CD1c-positive myeloid dendritic cell (primary cell): Measurements from ENCODE around the gene TMEM238.
A peak's percentile ranks its signal among the peaks of the same experiment; 100 is the strongest.

Experiments used
- DNase-seq: peaks from one replicate; pipeline ENCODE4 v3.0.0-alpha.2; 2016; ENCODE audit errors: extremely low spot score

Gene TMEM238

DNA sequence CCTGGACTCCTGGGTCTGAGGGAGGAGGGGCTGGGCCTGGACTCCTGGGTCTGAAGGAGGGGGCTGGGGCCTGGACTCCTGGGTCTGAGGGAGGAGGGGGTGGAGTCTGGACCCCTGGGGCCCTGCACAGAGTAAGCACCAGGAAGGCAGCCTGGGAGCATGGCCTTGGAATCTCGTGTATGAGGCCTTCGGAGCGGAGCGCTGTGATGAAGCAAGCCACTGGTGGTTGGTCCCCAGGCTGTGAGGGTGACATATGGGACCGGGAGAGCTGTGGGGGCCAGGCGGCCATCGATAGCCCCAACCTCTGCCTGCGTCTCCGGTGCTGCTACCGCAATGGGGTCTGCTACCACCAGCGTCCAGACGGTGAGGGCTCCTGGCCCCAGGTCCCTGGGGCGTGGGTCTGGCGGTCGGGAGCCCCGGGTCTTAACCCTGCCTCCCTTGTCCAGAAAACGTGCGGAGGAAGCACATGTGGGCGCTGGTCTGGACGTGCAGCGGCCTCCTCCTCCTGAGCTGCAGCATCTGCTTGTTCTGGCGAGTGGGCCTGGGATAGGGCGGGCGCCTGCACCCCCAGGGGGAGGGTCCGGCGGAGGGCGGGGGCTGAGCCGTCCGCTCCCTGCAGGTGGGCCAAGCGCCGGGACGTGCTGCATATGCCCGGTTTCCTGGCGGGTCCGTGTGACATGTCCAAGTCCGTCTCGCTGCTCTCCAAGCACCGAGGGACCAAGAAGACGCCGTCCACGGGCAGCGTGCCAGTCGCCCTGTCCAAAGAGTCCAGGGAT, 6.5 kb downstream of the TMEM238 start:
- no peak for DNase-seq

DNA sequence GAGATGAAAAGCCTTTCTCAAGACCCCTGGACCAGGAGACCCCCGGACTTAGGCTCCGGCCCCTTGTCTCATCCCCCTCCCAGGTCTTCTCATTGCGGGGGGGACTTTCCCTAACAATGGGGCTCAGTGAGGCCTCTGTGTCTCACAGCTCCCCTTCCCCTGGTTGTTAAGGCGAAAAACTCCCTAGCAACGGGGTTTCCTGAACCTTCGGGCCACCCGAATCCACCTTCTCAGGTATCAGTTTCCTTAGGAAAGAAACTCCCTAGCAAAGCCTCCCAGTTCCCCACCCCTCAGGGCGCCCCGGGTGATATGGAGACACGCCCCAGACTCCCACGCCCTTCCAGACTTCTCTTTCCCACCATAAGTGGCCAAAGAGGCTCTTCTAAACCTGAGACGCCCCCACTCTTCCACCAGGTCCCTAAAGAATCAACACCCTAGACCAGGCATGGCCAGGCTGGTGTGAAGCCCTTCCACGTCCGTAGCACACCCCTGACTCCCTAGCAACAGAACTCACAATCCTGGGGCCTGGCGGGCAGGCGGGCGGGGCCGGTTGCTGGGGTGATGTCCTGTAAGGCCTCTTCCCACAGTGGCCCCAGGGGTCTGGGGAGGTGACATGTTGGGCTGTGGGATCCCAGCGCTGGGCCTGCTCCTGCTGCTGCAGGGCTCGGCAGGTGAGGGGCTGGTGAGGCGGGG, 7.7 kb downstream of the TMEM238 start, which contains the start of gene TMEM190:
TSS of gene TMEM190 (plus strand) at position 586 of the 693 bp plus-strand sequence. CDS start at position 614, 28 bp downstream.
- no peak for DNase-seq

DNA sequence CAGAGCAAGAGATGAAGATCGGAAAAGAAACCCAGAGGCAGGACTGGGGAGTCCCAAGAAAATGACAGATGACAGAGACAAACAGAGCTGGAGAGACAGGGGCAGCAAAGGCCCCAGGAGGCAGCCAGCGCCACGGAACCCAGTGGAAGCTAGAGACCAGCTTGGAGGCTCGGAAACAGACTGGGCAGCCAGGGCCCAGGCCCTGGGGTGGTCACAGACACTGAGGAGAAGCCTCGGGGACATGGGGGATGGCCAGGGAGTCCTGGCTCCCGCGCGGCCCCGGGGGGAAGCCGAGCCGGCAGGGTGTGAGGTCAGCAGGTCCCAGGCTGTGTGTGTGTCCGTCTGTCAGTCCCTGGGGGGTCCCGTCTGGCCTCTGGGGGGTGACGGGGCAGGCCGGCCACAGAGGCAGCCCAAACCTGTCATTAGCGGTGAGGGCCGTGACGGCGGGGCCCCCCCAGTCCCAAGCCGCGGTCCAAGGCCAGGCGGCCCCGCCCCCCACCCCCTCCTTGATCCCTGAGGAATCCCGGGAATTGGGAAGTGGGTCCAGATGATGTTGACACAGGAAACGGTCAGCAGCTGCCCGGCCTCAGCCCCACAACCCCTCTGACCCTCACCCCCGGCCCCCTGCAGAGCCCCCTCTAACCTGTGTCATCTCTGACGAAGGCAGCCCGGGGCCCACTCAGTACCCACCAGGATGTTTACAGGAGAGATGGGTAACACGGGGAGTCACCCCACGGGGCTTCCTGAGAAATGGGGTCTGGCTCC, 9.9 kb downstream of the TMEM238 start:
- no peak for DNase-seq

DNA sequence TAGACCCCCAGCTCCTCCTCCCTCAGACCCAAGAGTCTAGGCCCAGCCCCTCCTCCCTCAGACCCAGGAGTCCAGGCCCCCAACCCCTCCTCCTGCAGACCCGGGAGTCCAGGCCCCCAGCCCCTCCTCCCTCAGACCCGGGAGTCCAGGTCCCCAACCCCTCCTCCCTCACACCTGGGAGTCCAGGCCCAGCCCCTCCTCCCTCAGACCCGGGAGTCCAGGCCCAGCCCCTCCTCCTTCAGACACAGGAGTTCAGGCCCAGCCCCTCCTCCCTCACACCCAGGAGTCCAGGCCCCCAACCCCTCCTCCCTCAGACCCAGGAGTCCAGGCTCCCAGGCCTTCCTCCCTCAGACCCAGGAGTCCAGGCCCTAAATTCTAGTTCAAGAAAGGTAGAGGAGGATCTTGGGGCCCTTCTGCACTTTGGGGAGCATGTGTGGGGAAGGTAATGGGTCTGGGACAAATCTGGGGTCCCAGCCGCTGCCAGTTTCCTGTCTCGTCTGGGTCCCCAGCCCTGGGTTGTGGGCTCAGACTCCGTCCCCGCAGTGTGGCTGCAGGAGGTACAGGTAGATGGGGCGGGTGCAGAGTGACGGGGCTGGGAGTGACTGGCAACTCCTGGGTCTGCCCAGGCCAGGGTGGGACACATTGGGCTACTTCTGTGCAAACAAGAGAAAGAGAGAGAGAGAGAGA, 10.6 kb downstream of the TMEM238 start:
- DNase-seq: no peak

DNA sequence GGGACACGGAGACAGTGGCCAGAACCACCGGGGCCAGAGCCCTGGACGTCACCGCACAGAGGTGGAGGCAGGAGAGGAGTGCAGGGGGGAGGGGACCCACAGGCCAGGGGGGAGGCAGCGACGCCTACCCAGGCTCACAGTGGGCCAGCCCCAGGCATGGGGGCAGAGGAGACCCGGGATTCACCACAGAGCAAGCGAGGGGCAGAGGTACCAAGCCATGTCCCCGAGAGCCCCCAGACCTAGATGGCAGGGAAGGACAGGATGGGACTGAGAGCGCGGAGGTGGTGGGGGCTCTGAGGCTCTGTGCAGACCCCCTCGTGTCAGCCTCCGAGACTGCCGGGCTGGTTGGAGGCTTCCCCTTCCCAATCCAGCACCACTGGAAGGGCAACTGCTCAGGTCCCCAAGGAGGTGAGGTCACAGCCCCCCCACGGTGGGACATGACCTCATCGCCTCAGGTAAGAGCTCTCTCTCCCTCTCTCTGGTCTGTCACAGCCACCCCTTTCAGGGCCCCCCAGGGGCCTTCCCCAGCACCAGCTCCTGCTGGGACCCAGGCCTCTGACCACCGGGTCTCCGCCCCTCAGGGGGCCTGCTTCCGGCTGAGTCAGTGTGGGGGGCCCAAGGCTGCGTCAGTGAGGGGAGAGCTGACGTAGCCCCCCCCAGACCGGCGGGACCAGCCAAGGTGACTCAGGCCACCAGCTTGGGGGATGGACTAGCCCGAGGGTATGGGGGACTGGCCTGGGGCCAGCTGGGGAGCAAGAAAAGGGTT, 11.6 kb downstream of the TMEM238 start:
- DNase-seq: no peak

DNA sequence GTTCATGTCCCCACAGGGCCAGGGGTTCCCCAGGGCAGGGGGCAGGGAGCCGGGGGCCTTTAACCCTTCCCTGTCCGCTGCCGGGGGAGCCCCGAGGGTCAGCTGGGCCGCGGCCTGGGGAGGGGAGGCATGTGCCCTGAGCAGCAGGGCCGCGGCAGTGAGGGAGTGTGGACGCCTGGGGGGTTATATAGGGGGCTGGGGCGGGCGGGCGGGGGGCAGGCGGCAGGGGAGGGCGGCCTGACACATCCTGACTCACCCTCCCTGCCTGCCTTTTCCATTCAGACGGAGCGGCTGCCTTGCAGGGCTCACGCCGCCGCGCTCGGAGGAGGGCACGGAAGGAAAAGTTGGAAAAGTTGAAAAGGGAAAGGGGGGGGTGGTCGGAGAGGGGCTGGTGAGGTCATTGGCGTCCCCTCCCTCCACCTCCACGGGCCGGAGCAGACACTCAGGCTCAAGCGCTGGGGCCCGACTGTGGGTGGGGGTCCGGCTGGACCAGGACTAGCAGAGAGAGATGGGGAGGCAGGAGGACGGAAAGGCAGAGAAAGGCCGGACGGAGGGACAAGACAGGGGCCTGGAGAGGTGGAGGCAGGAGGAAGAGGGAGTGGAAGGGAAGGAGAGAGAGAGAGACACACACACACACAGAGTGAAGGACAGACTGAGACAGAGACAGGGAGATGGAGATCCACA, 13.6 kb downstream of the TMEM238 start, which contains the start of gene IL11:
TSS of gene IL11 (minus strand) at position 159 of the 684 bp plus-strand sequence. CDS start at position 6, 153 bp downstream.
- DNase-seq: no peak

DNA sequence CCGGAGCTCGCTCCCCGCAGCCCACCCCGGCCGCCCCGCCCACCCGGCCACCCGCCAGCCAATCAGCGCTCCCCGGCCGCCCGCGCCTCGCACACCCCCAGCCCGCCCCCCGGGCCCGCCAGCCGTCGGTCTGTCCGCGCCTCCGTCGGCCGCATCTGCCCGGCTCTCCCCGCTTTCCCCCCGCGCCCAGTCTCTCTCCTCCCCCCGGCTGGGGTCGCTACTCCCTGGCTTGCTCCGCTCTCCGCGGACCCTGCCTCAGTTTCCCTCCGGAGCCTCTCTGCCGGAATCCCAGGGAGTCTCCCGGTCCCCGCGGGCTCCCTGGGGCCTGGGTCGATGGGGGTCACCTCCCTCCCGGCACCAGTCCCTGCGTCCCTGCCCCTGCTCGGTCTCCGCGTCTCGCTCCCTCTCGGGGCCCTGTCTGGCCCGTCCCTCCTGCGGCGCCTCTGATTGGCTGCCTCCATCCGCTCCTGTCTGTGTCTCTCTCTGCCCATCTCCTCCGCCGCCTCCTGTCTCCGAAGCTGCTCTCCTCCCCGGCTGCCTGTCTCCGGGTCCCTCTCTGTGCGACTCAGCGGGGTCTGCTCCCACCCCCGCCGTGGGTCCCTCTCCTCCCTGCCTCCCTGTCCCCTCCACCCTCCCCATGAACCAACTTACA, 14.3 kb downstream of the TMEM238 start:
- no peak for DNase-seq

DNA sequence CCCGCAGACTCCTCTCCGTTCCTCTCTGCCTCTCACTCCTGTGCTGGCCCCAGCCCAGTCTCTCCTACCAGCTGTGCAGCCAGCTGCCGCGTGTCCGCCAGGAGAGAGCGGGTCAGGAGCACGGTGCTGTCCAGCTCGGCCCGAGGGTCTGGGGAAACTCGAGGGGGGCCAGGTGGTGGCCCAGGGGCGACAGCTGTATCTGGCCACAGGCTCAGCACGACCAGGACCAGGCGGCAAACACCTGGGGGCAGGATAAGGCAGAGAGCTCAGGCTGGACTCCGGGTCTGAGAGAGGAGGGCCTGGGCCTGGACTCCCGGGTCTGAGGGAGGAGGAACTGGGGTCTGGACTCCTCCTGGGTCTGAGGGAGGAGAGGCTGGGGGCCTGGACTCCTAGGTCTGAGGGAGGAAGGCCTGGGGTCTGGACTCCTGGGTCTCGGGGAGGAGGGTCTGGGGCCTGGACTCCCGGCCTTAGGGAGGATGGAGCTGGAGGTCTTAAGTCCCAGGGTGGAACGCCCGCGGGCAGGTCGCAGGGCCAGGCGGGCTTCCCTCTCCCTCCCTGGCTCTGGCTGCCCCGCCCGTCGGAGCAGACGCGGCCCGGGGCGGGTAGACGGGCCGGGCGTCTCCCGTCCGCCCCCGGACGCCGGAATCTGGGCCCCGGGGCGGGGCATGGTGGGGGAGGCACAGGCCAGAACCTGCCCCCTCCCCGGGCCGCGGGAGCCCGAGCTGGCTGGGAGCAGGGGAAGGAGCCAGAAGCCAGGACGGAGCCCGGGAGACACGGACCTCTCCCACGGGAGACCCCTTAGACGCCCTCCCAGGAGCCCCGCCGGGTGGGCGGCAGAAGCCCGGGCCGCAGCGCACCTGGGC, 15.2 kb downstream of the TMEM238 start:
- peak; percentile 72 for DNase-seq

DNA sequence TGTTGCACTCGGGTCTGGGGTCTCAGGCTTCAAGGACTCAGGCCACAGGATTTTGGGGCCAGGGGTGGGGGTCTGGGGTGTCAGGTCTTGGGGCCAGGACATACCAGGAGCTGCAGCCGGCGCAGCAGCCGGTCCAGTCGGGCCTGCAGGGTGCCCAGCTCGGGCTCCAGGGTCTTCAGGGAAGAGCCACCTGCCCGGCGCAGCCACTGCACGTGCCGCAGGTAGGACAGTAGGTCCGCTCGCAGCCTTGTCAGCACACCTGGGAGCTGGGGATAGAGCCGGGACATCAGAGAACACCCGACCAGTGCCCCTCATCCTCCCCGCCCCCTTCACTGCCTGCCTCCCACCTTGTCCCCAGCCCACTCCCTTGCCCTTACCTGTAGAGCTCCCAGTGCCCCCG, 16.0 kb downstream of the TMEM238 start:
- DNase-seq: no peak

DNA sequence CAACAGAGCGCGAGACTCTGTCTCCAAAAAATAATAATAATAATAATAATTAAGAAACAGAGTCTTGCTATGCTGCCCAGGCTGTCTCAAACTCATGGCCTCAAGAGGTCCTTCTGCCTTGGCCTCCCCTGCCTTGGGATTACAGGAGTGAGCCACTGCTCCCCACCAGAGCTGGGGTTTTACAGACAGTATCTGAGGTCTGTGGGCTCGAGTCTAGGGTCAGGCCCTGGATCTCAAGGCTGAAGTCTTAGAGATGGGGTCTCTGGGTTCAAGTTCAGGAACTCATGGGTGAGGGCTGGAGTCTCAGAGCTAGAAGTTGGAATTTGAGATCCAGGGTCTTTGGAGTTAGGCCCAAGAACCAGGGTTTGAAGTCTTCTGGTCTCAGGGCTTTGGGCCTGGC, 17.3 kb downstream of the TMEM238 start:
- DNase-seq: no peak

DNA sequence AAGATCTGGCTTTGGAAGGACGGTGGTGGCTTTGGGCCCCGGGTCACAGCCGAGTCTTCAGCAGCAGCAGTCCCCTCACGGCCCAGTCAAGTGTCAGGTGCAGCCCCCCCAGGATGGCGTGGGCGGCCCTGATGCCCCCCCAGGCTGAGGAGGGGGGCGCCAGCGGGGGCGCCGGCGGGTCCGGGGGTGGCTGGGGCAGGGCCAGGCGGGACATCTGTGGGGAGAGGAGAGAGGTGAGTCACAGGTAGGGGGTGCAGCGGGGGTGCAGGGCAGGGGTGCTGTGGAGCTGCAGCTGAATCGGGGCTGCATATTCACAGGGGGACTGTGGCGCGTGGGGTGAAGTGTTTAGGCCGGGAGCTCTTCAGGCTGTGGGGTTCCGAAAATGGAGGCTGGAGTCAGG, 18.1 kb downstream of the TMEM238 start:
- no peak for DNase-seq

DNA sequence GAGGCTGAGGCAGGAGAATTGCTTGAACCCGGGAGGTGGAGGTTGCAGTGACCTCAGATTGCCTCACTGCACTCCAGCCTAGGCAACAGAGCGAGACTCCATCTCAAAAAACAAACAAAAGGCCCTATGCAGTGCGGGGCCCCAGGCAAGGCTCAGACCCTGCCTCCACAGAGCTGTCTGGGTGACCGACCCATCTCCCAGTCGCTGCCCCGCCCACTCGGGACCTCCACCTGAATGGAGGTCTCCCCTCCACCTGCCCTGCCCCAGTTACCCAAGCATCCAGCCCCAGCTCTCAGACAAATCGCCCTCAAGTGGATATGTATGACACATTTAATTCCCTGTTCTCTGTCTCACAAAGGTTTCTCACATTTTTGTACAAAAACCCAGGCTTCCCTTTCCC, 18.8 kb downstream of the TMEM238 start:
- DNase-seq: no peak

DNA sequence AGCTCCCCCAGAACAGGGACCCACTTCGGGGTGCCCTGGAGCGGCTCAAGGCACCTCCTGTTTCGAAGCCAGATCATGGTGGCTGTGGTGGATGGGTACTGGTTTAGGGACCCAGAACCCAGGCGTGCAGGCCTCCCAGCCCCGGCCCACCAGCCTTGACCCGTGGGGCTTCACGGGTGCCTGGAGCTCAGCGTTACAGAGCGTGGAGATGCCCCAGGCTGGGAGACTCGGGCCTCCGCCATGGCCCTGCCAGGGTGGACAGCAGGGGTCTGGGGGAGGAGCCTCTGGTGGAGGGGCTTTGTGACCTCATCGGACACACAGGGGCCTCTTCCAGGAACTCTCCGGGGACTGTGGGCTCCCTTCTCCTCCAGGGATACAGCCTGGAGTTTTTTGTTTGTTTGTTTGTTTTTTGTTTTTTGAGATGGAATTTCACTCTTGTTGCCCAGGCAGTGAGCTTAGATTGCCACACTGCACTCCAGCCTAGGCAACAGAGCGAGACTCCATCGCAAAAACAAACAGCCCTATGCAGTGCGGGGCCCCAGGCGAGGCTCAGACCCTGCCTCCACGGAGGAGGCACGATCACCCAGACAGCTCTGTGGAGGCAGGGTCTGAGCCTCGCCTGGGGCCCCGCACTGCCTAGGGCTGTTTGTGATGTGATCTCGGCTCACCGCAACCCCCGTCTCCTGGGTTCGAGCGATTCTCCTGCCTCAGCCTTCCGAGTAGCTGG, 20.9 kb downstream of the TMEM238 start, which contains the start of gene GARIN5B:
TSS of gene GARIN5B (minus strand) at position 271 of the 727 bp plus-strand sequence. CDS start at position 77, 194 bp downstream.
- no peak for DNase-seq

DNA sequence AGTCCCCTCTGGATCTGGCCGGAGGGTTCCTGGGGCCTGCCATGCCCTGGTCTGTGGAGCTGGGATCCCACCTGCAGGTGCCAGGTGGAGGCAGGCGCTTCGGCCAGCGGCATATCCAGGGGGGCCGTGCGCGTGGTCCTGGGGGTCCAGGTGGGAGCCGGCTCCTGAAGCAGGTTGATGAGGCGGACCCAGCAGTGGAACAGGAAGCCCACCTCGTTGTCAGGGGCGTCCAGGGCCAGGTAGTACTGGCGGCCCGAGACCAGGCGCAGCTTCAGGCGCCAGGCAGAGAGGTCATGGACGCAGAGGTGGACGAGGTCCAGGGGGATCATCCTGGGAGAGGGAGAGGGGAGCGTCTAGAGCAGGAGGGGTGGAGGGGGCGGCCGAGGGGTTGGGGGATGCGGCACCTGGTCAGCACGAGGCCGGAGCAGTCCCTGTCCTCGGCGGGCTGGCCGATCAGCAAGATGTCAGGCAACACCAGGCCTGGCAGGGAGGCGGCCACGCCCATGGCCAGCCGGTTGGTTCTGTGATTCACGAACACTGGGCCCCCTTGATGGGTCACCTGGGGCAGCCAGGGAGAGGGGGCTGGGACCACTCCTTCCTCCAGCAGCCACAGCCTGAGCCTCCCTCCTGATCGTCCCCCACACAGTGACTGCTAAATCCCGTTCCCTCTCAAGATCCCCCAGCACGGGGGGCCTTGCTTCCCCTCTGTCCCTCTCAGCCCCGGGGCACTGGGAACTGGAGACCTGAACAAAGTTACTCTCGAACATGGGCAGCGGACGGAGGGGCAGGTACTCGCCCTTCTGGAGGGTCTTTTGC, 21.7 kb downstream of the TMEM238 start:
- no peak for DNase-seq

DNA sequence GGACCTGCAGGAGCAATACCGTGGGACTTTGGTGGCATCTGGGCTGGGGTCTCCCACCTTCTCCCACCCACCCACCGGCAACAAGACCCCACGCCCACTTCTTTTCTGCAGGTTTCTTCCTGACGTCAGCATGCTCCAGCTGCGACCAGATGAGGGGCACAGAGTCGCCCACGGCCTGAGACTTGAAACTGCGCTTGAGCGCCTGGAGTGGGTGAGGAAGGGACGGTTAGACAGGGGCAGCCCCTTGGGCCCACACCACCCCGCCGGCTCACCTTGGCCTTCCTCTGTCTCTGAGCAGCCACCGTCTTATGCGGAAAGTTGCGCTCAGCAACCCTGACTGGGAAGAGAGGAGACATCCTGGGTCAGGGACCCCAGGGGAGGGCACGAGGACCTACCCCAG, 23.2 kb downstream of the TMEM238 start:
- DNase-seq: no peak

DNA sequence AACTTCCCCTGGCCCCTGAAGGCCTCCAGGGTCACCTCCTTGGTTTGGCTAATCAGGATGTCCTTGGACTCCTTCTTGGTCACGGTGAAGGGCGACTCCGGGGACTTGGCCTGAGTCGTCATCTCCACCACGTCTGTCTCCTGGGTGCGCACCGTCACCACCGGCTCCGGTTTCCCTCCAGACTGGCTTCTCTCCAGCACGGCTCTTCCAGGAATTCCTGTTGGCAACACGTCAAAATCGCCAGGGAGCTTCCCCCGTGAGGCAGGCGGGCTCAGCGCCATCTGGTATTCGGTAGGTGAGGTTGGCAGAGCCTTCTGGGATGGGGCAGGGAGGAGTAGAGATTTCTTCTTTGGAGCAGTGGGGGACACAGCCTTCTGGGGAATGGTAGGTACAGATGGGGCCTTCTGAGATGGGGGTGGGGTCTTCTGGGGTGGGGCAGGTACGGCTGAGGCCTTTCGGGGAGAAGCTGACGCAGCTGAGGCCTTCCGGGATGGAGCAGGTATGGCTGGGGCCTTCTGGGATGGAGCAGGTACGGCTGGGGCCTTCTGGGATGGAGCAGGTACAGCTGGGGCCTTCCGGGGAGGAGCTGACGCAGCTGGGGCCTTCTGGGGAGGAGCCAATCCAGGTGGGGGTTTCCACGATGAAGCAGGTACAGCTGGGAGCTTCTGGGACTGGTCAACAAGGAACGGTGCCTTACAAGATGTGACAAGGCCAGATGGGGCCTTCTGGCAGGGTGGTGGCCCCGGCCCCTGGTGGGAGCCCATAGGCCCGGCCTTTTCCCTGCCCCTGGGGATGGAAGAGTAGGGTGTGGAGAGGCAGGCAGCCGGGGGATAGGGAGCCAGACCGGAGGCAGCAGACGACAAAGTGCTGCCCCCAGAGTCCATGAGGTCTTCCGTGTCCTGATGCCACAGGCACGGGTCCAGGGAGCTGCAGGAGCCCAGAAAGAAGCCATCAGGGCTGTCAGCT, 24.9 kb downstream of the TMEM238 start:
- DNase-seq: no peak
